ENCODE measurements around the gene BRINP3. TPM values are rescaled to one million over a fixed set of nuclear protein-coding genes. Genes with fewer than 3 reads are reported as not detected.

Gene BRINP3
- total and polyA plus RNA-seq, 8 donors = 0.06 to 25.5 (median 7.4) TPM; not detected in 4

DNA sequence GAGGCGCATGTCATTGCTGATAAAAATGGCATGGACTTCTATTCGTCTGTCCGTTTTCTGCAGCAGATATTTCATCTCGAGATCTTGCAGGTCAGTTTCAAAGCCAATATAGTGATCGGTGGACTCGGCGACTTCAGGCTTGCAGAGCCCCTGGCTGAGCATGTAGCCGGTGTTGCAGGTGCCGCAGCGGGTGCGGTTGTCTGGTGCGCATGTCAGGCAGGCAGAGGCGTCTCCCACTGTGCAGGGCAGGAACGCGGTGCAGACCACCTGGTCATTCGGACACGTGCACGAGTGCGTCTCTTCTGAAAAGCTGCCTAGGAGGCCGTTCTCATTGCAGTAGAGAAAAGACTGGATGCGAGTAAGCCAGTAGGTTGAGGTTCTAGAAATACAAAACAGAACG, 378.9 kb downstream of the BRINP3 start:
- Histone ChIP-seq H3K36me3 (no peaks in the 10 kb centered on the region), H3K27me3 (no peaks in the 10 kb centered on the region), H3K9me3 (no peaks in the 10 kb centered on the region), H3K27ac (no peak overlapping the region), H3K4me1 (no peaks in the 10 kb centered on the region), H3K4me3 (no peak overlapping the region)
- intact Hi-C loops (cut with DNase I; ENCODE audit: low total_unique reads) = no loop called here
- TF ChIP-seq EP300 (IDR thresholded peaks at IDR 0.05) (no peak), POLR2AphosphoS5 (IDR thresholded peaks at IDR 0.05) (no peak), POLR2A (IDR thresholded peaks at IDR 0.05) (no peak)
- TF ChIP-seq, protein P1, sequence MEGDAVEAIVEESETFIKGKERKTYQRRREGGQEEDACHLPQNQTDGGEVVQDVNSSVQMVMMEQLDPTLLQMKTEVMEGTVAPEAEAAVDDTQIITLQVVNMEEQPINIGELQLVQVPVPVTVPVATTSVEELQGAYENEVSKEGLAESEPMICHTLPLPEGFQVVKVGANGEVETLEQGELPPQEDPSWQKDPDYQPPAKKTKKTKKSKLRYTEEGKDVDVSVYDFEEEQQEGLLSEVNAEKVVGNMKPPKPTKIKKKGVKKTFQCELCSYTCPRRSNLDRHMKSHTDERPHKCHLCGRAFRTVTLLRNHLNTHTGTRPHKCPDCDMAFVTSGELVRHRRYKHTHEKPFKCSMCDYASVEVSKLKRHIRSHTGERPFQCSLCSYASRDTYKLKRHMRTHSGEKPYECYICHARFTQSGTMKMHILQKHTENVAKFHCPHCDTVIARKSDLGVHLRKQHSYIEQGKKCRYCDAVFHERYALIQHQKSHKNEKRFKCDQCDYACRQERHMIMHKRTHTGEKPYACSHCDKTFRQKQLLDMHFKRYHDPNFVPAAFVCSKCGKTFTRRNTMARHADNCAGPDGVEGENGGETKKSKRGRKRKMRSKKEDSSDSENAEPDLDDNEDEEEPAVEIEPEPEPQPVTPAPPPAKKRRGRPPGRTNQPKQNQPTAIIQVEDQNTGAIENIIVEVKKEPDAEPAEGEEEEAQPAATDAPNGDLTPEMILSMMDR (IDR thresholded peaks at IDR 0.05) = no peak
- no peak for DNase-seq
- 87 to 92% (median 89%) methylated on average over 22 of the region's 22 CpGs for WGBS, 5 donors

DNA sequence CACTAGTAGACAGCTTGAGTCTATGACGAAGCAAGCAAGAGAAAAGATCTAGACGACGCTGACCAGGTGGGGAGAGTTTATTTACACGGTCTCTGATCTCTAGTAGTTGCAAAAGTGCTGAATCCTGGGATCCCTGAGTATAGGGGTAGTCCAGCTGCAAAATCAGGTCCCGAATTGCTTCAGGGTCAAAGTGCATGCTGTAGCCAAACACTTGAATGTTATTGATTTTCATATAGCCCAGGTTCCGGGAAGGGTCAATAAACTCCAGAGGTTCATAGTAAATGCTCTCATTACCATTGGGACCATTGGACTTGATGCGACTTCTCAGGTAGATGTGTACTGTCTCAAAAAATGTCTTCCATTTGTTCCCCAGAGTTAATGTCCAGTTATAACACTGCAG, 379.6 kb downstream of the BRINP3 start:
- no peak overlapping the region for H3K4me3 ChIP-seq
- no peaks in the 10 kb centered on the region for H3K36me3 ChIP-seq
- no peaks in the 10 kb centered on the region for H3K27me3 ChIP-seq
- intact Hi-C loops (cut with DNase I; ENCODE audit: low total_unique reads) = no loop called here
- WGBS, 5 donors = 85 to 88% (median 85%) methylated on average over 7 of the region's 7 CpGs
- no peak for DNase-seq
- no peaks in the 10 kb centered on the region for H3K4me1 ChIP-seq
- H3K27ac ChIP-seq = no peak overlapping the region
- no peaks in the 10 kb centered on the region for H3K9me3 ChIP-seq
- no peak for TF ChIP-seq POLR2A (IDR thresholded peaks at IDR 0.05)
- no peak for TF ChIP-seq EP300 (IDR thresholded peaks at IDR 0.05)
- no peak for TF ChIP-seq POLR2AphosphoS5 (IDR thresholded peaks at IDR 0.05)
- TF ChIP-seq, protein P1 (IDR thresholded peaks at IDR 0.05) = no peak

DNA sequence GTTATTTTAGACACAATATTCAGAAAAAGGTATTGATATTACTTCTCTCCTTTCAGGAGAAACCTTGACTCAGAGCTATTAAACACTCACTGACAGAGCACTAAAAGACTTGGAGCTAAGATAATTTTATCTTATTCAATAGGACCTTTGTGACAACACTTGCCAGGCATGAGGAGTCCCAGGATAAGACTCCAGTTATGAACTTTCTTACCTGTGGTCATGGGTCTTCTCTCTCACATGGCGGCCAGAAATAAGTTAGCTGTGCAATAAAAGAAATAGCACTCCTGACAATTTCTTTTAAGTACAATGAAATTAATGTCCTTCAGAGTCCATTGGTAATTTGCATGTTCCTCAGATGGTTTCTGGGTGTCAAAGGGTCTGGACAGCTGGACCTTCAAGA, 382.1 kb downstream of the BRINP3 start:
- whole genome bisulfite sequencing, 5 donors = 85 to 98% (median 90%) methylated on average over 1 of the region's 1 CpG

DNA sequence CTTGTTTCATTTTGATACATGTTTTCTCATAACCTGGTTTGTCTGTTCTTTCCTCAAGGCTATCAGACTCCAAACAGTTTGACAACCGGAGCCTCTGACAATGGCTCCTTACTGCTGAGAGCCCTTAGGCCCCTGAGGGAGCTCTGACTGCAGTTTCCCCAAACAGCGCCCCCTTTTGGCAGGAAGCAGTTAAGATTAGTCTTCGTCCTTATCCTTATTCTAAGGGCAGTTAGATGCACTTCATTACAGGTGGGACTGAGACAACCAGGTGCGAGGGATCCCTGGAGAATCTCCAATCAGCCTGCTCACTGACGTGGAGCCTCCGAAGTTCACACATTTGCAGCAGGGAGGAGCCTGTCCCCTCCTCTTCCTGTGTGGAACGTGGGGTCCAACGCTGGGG, 393.1 kb downstream of the BRINP3 start:
- Histone ChIP-seq H3K4me3 (no peak overlapping the region), H3K27me3 (no peaks in the 10 kb centered on the region), H3K4me1 (no peaks in the 10 kb centered on the region), H3K27ac (no peak overlapping the region), H3K9me3 (no peaks in the 10 kb centered on the region), H3K36me3 (no peaks in the 10 kb centered on the region)
- intact Hi-C loops (cut with DNase I; ENCODE audit: low total_unique reads) = no loop called here
- DNase-seq = no peak
- TF ChIP-seq POLR2AphosphoS5 (IDR thresholded peaks at IDR 0.05) = no peak
- TF ChIP-seq POLR2A (IDR thresholded peaks at IDR 0.05) = no peak
- TF ChIP-seq EP300 (IDR thresholded peaks at IDR 0.05) = no peak
- TF ChIP-seq, protein P1 (IDR thresholded peaks at IDR 0.05) = no peak
- WGBS, 5 donors = 52 to 67% (median 62%) methylated on average over 8 of the region's 8 CpGs

More for the DNA sequence above, 382.1 kb downstream of the BRINP3 start:
- H3K4me1 ChIP-seq = no peaks in the 10 kb centered on the region
- H3K9me3 ChIP-seq = no peaks in the 10 kb centered on the region
- intact Hi-C loops (cut with DNase I; ENCODE audit: low total_unique reads) = no loop called here
- no peak for DNase-seq
- no peaks in the 10 kb centered on the region for H3K27me3 ChIP-seq
- TF ChIP-seq, protein P1 (IDR thresholded peaks at IDR 0.05) = no peak
- TF ChIP-seq POLR2A (IDR thresholded peaks at IDR 0.05) (no peak), POLR2AphosphoS5 (IDR thresholded peaks at IDR 0.05) (no peak), EP300 (IDR thresholded peaks at IDR 0.05) (no peak)
- H3K4me3 ChIP-seq = no peak overlapping the region
- H3K27ac ChIP-seq = no peak overlapping the region
- H3K36me3 ChIP-seq = no peaks in the 10 kb centered on the region

All from stomach (tissue), 9 donors.